HG03571 (cell line): ENCODE results near the gene SYNC.

Experiments
- ATAC-seq: cut with Tn5 transposase; IDR thresholded peaks from one replicate; pipeline ENCODE4 v1.9.1; 2021; ENCODE audit not compliant: unreplicated experiment

Gene SYNC

DNA sequence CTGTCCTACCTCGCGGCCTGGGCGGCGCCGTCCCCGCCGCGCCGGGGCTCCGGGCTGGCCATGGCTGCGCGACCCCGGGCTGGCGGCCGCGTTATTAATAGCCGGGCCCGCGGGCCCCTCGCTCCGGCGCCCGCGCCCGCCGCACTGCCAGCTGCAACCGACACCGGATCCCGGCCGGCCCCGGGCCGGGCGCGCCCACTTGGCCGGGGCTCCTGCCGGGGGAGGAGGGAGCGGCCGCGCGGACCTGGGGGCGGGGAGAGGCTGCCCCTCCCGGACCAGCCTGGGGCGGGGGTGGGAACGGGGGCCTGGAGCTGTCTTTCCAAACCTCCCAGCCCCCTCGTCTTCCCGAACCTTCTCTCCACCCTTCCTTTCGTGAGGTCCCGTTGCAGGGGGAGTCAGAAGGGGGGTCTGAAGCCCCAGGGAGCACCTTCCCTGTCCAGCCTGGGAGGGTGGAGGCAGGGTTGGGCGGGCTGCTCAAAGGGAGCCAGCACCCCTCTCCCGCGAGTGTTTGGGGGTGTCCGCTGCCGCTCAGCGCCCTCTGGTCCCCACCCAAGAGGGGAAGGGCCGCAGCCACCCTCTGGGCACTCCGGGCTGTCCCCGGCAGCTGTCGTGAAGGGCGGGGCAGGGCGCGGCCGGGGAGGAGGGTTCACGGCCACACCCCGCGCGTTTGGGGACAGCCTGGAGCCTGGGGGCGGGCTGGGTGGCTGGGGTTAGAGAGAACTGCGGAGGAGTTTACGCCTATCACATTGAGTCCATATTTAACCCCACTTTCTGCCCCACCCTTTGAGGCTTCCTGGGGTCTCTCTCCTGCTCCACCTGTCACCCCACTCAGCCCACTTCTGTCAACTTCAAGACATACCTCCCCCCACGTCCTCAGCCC lies at the start of gene SYNC:
TSS of gene SYNC (minus strand) at position 172 of the 880 bp plus-strand sequence. CDS start at position 62, 110 bp downstream.
- ATAC-seq, result no peak

DNA sequence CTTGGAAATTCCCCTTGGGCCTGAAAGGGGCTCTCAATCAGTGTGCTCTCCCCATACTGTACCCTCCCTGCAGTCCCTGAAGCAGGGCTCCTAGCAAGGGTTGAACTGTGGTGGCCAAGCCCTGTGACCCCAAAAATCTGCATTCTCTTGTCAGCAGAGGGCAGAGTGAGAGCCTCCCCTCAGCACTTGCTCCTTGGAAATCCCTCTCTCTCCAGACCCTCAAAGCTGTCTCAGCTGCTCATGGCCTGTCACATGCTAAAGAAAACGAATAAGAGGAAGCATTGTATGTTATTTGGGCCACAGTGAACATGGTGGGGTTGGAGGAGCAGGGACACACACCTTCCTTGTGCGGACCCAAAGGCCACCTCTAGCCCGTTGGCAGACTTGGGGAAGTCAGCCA lies 47.2 kb upstream of the SYNC start:
- no peak for ATAC-seq

DNA sequence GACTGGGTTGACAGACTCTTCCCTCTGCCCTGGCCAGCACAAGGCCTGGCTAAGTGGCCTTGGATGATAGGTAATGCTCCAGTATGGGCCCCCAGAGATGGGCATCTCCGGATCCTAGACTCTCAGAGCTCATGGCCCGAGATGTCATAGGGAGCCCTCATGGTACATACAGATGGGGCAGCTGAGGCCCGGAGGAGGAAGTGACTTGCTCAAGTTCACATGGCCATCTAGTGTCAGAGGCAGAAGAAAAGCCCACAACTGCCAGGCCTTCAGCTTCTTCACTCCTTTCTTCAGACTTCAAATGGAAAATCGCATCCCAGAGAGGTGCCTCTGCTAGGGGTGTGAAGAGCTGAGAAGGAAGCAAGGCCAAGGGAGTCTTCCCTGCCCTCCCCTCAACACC lies 46.8 kb upstream of the SYNC start:
- ATAC-seq, result no peak

DNA sequence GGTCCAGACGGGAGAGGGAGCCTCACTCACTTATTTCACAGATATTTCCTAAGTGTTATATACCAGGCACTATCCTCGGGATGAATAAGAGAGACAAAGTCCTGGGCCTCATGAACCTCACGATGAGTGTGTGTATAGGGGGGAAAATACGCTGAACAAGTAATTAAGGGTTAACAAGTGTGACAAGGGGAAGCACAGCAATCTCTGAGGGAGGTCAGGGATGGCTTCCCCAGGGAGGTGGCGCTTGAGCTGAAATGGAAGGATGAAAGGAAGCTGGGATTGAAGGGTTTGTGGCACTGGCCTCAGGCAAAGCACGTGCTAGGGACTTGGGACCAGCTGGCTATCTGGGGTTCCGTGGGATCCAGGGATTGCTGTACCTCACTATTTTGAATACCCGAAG lies 46.4 kb upstream of the SYNC start:
- ATAC-seq, result no peak

DNA sequence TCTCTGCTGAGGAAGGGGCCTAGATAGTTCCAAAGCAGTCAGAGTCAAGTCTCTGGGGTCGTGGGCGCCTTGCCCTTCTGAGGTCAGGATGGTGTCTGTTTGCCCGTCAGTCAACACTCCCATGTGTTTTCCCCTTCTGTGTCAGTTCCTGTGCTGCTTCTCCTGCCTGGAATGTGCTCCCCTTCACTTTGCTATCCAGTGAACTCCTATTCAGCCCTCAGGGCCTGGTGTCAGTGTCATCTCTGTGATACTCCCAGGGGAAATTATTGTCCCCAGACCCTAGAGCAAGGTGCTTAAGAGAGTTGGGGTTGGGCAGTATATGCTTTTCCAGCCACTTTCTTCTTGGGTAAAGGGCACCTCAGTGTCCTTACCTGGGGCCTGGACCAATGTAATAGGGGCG lies 45.8 kb upstream of the SYNC start:
- ATAC-seq, result no peak

DNA sequence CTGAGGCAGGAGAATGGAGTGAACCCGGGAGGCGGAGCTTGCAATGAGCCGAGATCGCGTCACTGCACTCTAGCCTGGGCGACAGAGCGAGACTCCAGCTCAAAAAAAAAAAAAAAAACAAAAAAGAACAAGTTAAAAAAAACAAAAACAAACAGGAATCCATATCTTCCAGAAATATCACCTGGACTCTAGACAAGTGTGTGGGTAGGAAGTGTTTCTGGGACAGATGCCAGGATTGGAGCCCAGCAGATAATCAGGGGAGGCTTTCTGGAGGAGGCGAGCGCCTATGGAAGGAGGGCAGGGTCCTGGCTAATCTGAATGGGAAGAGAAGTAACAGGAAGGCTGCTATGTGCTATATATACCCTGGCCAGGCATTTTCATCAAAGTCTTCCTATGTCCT lies 43.6 kb upstream of the SYNC start:
- ATAC-seq, result no peak

DNA sequence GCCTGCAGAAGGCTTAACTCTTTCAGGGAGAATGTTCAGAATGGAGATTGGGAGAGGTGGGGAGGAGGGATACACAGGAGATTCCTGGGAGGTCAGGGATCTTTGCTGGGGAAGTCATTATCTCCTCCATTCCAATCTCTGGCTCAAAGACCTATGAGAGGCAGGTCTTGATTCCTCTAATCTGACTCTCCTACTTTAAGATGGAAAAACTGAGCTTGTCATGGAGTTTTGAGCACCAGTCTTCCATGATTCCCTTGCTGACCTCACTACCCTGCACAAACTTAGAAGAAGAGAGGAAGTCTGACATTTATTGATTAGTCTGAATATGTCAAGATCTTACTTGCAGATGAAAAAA lies 41.5 kb upstream of the SYNC start:
- ATAC-seq, result no peak

DNA sequence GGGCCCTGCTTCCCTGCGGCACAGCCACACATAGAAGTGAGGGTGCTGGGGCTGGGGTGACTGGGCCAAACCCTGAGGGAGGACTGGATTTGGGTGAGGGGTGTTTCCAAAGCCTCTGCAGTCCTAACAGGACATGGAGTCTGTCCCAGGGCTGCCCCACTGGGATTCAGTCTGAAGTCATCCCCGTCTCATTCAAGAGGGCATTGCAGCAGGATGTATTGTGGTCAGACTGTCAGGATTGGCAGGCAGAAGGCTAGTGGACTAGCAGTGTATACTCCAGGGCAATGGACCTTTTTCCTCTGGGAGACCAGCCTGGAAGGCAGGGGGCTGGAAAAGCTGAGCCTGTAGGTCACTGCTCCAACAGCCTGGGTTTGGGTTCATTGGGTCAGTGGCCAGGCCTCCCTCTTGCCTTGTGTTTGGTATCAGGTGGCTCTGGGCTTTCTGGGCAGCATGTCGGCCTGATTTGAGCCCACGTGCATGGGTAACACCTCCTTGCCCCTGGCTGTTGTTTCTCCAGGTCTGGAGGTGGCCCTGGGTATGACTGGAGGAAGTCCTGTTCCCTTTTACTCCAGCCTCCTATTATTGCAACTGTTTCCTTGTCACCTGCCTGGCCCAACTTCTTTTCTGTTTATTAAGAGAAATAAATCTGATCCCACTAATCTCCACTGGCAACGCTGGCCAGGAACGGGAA lies 41.0 kb upstream of the SYNC start:
- no peak for ATAC-seq

DNA sequence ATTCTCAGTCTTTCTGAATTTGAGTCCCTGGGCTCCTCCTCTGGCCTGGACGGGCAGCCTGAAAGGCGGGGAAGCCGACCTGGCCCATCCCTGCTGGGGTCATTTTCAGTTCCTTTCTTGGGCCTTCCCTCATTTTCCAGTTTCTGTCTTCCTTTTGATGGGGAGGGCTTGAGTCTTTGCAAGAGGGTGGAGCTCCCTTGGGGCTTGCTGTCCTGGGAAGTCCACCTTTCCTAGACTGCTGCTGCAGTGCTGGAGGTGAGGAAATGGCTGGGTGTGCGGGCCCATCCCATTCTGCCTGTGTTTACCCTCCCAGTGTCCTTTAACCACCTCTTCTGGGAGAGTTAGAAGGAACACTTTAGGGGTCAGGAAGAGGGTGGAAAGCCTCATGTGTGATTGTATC lies 40.4 kb upstream of the SYNC start:
- ATAC-seq, result no peak

DNA sequence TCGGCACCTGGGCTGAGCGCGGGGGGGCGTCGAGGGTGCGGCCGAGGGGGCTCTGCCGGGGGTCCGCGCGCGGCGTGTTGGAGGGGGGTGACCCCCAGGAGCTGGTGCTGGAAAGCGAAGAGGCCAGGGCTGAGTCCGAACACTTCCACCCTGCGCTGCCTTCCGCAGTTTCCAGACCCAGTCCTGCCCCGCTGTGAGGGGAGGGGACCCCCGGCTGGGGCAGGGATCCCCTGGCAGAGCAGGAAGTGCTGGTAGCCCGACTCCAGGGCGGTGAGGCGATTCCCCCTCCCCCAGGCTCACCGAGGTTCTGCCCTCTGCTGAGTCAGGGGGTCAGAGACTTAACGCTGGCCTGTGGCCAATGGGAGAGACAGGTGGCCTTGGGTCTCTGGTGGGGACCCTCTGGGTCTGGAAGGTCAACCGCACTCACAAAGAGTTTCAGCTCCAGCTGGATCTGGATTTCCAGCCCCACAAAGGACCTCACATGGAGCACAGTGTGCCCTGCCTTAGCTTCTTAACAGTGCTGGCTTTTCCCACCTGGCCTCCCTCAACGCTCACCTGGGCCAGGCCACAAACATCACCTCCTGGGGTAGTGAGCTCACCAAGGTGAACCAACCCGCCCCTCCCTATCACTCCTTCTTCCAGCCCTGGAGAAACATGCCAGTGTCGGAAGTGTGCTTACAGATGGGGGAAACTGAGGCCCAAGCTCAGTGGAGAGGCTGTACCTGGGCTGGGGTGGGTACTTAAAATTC lies 39.8 kb upstream of the SYNC start:
- ATAC-seq, result no peak

DNA sequence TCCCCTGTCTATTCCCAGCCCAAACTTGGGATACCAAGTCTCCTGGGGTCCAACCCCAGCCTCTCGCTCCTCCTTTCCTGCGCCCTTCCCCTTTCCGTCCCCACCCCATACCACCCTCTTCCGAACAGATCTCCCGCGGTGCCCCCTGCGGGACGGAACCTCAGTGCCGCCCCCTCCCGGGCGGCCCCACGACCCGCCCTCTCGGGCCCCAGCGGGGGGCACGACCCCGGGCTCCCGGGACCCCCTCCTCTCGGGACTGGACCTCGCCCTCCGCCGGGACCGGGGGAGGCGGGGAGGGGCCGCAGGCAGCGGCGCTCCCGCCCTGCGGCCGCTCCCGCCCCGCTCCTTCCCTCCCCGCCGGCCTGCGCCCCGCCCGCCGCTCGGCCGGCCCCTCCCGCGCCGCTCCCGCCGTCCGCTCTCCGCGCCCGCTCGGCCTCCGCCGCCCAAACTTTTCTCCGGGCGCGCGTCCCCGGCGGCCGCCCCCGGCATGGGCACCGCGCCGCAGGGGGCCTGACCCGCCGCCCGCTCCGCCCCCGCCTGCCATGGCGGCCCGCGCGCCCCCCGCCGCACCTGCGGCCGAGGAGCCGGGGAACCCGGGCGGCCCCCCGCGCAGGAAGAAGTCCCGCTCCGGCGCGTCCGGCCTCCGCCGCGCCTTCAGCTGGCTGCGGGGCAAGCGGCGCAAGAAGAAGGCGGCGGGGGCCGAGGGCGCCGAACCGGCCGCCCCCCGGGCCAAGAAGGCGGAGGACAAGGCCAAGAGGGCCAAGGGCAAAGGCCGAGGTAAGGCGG lies 39.0 kb upstream of the SYNC start:
- ATAC-seq, result no peak

DNA sequence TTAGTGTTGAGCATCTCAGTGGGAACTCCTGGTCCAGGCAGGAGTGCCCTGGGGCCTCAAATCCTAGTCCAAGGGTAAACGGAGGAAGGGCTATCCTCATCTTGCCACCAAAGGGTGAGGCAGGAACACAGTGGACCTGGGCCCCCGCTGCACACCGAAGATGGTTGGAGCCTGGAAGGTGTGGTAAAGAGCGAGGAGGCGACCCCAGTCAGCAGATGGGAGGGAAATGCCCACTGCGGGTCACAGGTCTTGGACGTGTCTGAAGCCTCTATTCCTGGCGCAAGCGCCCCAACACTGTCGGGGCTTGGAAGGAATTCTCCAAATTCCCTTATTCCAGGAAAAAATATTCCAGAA lies 38.5 kb upstream of the SYNC start:
- no peak for ATAC-seq

DNA sequence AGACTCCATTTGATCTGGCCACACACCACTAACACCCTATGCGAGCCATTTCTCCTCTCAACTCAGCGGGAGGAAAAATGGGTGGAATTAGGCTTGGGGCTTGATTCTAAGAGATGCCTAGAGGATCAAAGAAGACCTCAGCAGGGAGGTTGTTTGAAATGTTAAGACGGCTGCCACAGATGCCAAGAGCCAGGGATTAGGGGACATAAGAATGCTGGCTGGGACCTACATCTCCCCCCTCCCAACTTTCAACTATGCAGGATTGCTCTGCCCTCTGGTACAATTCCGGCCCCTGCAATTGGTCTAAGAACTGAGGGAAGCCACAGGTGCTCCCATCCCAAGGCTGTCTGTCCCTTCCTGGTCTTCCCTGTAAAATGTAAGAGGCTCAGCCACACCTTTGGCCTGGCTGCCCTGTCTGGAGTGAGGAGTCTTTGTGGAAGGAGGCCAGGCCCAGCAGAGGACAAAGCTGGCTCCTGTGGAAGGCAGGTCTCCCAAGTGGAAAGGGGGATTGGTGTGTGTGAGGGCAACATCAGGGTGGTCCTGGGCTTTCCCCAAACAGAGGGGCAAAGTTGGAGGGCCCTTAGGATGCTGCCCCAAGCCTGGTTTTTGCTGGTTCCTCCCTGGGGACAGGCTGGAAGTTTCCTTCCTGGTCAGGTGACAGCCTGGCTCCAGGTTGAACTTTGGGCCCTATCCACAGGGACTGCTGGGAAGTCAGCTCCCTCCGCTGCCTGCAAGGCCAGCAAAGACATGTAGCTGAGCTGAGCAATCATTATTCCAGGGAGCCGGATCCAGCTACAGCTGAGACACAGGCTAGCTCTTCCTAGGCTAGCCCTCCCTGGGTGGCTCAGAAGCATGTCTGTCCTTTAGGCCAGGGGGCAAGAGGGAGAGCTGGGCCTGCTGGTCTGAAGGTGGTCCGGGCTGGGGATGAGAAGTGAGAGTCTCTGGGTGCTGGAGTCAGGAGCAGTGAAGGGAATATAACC lies 34.5 kb upstream of the SYNC start:
- ATAC-seq, result no peak

DNA sequence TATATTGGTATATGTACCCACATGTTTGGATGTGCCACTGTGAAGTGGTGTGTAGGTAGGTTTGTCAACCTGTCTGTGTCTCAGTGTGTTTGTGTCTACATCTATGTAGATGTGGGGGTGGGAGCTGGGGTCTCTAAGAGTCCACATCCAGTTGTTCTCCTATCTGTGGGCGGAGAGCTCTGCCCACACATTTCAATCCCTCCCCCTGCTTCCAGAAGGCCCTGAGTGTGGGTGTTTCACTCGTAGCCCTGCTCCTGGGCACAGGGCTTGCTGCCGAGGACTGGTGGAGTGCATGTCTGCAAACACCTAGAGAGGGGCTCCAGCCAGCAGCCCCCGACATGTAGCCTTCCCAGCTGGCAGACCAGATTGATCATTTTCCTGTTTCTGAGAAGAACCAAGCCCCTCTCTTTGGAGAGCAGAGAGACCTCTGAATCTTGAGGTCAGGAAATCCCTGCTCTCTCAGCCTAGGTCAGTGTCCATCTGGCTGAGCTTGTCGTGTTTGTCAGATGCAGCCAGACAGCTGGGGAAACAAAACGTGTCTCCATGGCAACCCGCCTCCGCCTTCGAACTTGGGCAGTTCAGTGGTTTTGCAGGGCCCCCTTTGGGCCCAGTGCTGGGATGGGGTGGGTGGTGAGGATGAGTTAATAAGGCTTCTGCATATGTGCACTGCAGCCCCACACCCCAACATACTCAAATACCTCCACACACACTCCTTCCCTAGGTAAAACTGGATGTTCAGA lies 31.2 kb upstream of the SYNC start:
- no peak for ATAC-seq

DNA sequence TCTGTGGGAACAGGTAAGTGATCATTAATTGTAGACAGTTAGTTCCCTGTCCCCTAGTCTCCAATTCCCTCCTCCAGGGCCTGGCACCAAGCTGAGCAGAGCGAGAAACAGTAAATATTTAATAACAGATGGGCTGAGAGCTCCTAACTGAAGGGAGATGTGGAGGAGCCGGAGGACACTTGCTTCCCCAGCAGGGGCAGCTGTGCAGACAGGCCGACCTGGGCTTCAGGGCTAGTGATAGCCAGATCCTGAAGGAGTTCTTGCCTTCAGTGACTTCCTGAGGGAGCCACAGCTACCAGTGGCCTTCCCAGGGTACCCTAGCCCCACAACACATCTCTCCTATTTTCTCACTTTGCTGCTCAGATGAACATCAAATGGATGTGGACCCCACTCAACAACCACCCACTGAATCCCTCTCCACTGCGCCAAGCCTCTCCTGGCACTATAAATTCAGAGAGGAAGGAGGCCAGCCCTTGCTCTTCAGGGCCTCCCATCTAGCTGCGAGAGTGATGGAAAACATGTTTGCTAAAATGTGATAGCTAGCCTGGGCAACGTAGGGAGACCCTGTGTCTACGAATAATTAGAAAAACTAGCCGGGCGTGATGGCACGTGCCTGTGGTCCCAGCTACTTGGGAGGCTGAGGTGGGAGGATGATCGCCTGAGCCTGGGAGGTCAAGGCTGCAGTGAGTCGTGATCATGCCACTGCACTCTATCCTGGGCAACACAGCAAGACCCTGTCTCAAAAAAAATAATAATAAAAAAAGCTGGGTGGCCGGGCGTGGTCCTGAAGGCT lies 26.9 kb upstream of the SYNC start:
- no peak for ATAC-seq

DNA sequence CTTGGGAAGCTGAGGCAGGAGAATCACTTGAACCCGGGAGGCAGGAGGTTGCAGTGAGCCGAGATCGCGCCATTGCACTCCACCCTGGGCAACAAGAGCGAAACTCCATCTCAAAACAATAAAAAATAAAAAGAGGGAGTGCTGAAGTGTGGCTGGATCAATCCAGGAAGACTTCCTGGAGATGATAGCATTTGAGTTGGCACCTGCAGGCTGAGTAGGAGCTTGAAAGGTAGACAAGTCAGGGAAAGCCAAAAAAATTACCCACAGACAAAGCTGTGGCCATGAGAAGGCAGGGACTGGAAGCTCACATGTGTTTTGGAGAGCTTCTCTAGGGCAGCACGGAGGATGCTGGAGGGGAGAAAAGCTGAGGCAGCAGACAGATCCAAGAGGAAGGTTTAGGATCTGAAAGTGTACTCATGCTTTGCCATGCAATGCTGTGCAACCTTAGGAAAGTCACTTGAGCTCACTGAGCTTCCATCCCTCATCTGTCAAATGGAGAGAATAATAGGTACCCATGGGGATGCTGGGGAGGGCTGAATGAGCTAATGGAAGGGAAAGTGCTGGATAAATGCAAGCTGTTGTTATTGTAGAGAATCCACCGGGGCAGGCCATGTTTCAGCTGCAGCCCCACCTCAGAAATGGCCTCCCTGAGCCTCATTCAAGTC lies 26.0 kb upstream of the SYNC start:
- no peak for ATAC-seq

DNA sequence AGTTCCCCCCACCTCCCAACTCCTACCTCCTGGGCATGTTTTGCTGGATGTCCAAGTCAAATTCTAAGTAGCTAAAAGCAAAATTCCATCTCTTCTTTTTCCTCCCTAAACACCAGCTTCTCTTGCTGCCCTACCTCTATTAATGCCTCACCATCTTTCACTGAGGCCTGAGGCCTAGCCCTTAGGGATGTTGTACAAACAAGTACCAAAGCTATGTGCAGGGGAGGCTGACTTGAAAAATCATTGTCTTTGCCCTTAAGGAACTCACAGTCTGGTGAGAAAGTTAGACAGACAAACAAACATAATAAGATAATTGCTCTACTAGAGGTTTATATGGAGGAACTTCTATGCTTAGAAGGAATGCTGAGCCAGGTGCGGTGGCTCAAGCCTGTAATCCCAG lies 25.3 kb upstream of the SYNC start:
- ATAC-seq, result no peak

DNA sequence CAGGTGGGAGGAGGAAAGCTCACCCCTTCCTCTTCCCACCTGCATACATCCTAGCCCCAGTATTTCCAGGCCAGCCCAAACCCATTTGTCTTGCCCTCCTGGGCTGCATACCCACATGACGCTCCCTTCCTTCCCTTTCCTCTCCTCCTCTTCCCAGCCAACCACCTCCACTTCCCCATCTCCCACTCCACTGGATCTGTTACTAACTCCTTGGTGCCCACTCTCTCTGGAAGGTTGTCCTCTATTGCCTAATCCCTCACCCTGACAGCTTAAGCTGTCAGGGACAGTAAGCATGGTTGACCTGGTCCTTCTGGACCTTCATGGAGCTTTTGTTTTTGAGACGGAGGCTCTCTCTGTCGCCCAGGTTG lies 23.0 kb upstream of the SYNC start:
- no peak for ATAC-seq
